WTC11 (cell line): Measurements from ENCODE around the gene LRRC14B. TPM values are rescaled to one million over a fixed set of nuclear protein-coding genes. Genes with fewer than 3 reads are reported as not detected.

ENCODE experiments used
- ATAC-seq: fragments of 200-7000 bp; cut with Tn5 transposase; 2 replicates; pipeline ENCODE4 v1.10.0; 2021; ENCODE audit warnings: mild to moderate bottlenecking, moderate library complexity
- CTCF ChIA-PET: fragments of 300-600 bp; sonication (Branson Sonifier 250); formaldehyde crosslinking; loops from one replicate; lab custom pipeline; 2021; ENCODE audit warnings: antibody characterized with exemption; lab: Charles Lee
- POLR2A ChIA-PET: fragments of 350-600 bp; sonication (Branson Sonifier 250); formaldehyde crosslinking; loops from one replicate; lab custom pipeline; 2021; ENCODE audit warnings: antibody characterized with exemption; lab: Charles Lee
- DNase-seq: peaks from one replicate; pipeline ENCODE4 v3.0.0; 2021; ENCODE audit warnings: low spot score
- H3K27ac Mint-ChIP-seq: 2 replicates; pipeline ENCODE4 v1.8.0; 2021; ENCODE audit warnings: mixed read lengths
- H3K27me3 Mint-ChIP-seq: 2 replicates; pipeline ENCODE4 v1.8.0; 2021; ENCODE audit warnings: low read depth, mild to moderate bottlenecking, moderate library complexity, mixed read lengths
- H3K36me3 Mint-ChIP-seq: 2 replicates; pipeline ENCODE4 v1.8.0; 2021; ENCODE audit warnings: mixed read lengths
- H3K4me1 Mint-ChIP-seq: 2 replicates; pipeline ENCODE4 v1.8.0; 2022; ENCODE audit warnings: mixed read lengths
- H3K4me3 Mint-ChIP-seq: 2 replicates; pipeline ENCODE4 v1.8.0; 2021; ENCODE audit warnings: mild to moderate bottlenecking, moderate library complexity, mixed read lengths
- H3K9me3 Mint-ChIP-seq: 2 replicates; pipeline ENCODE4 v1.8.0; 2021; ENCODE audit warnings: mixed read lengths
- AR ChIP-seq: fragments of 250-450 bp; sonication (Bioruptor Pico); IDR thresholded peaks from 2 replicates; pipeline ENCODE4 v1.9.0; 2021; ENCODE audit warnings: mild to moderate bottlenecking
- HMGA2 ChIP-seq: fragments of 250-450 bp; sonication (Bioruptor Pico); IDR thresholded peaks from 2 replicates; pipeline ENCODE4 v1.4.0; 2021; ENCODE audit warnings: mild to moderate bottlenecking, moderate library complexity
- HMGXB4 ChIP-seq: sonication (generic); formaldehyde crosslinking; IDR thresholded peaks from 2 replicates; pipeline ENCODE4 v1.8.1; 2023; ENCODE audit warnings: mild to moderate bottlenecking, moderate library complexity, missing genetic modification reagents
- KAT7 ChIP-seq: sonication (generic); formaldehyde crosslinking; IDR thresholded peaks from 2 replicates; pipeline ENCODE4 v1.8.1; 2023; ENCODE audit warnings: missing genetic modification reagents, mild to moderate bottlenecking, borderline replicate concordance
- OVOL2 ChIP-seq: fragments of 250-450 bp; sonication (Bioruptor Pico); IDR thresholded peaks from 2 replicates; pipeline ENCODE4 v1.9.0; 2021; ENCODE audit warnings: mild to moderate bottlenecking, borderline replicate concordance
- PREB ChIP-seq: sonication (generic); formaldehyde crosslinking; IDR thresholded peaks from 2 replicates; pipeline ENCODE4 v1.8.1; 2022; ENCODE audit warnings: mild to moderate bottlenecking, missing genetic modification reagents, moderate library complexity, borderline replicate concordance
- RELA ChIP-seq: sonication (generic); formaldehyde crosslinking; IDR thresholded peaks from 2 replicates; pipeline ENCODE4 v1.8.1; 2022; ENCODE audit warnings: missing genetic modification reagents, mild to moderate bottlenecking, borderline replicate concordance
- RORB ChIP-seq: fragments of 250-450 bp; sonication (Bioruptor Pico); IDR thresholded peaks from 2 replicates; pipeline ENCODE4 v1.9.0; 2021; ENCODE audit warnings: mild to moderate bottlenecking
- SP1 ChIP-seq: sonication (generic); formaldehyde crosslinking; conservative IDR thresholded peaks from 2 replicates; pipeline ENCODE4 v1.8.1; 2022; ENCODE audit warnings: missing genetic modification reagents
- STAT6 ChIP-seq: sonication (generic); formaldehyde crosslinking; conservative IDR thresholded peaks from 2 replicates; pipeline ENCODE4 v1.8.1; 2023; ENCODE audit warnings: mild to moderate bottlenecking, low read depth, missing genetic modification reagents, moderate library complexity
- TP53 ChIP-seq: sonication (generic); formaldehyde crosslinking; IDR thresholded peaks from 2 replicates; pipeline ENCODE4 v1.8.1; 2023; ENCODE audit warnings: mild to moderate bottlenecking, missing genetic modification reagents
- ZNF138 ChIP-seq: sonication (generic); formaldehyde crosslinking; conservative IDR thresholded peaks from 2 replicates; pipeline ENCODE4 v1.8.1; 2022; ENCODE audit warnings: mild to moderate bottlenecking, moderate library complexity, missing genetic modification reagents
- ZNF396 ChIP-seq: fragments of 250-450 bp; sonication (Bioruptor Pico); IDR thresholded peaks from 2 replicates; pipeline ENCODE4 v1.8.0; 2021; ENCODE audit warnings: mild to moderate bottlenecking, moderate library complexity, borderline replicate concordance
- ZNF423 ChIP-seq: fragments of 250-450 bp; sonication (Bioruptor Pico); IDR thresholded peaks from 2 replicates; pipeline ENCODE4 v2.1.2; 2022; ENCODE audit warnings: mild to moderate bottlenecking, moderate library complexity
- ZNF671 ChIP-seq: fragments of 250-450 bp; sonication (Bioruptor Pico); IDR thresholded peaks from 2 replicates; pipeline ENCODE4 v1.8.0; 2021; ENCODE audit warnings: mild to moderate bottlenecking
- total RNA-seq: library from RNA; stranded (reverse); gene quantifications from 3 replicates; pipeline ENCODE4 v1.2.3, GENCODE V29; 2021
- TF ChIP-seq, protein P1 (sequence below): fragments of 200-600 bp; IDR thresholded peaks from 2 replicates; pipeline ENCODE4 v1.8.0; 2022; ENCODE audit warnings: antibody characterized with exemption
- TF ChIP-seq, protein P2 (sequence below): fragments of 250-450 bp; sonication (Bioruptor Pico); IDR thresholded peaks from 2 replicates; pipeline ENCODE4 v1.9.0; 2021; ENCODE audit warnings: moderate library complexity, mild to moderate bottlenecking, inconsistent platforms, borderline replicate concordance
- TF ChIP-seq, protein P3 (sequence below): sonication (generic); formaldehyde crosslinking; IDR thresholded peaks from 2 replicates; pipeline ENCODE4 v1.8.1; 2023; ENCODE audit warnings: mild to moderate bottlenecking, missing genetic modification reagents, moderate library complexity

Gene LRRC14B
- total RNA-seq, 1 experiment from 2014 or later: not detected

DNA sequence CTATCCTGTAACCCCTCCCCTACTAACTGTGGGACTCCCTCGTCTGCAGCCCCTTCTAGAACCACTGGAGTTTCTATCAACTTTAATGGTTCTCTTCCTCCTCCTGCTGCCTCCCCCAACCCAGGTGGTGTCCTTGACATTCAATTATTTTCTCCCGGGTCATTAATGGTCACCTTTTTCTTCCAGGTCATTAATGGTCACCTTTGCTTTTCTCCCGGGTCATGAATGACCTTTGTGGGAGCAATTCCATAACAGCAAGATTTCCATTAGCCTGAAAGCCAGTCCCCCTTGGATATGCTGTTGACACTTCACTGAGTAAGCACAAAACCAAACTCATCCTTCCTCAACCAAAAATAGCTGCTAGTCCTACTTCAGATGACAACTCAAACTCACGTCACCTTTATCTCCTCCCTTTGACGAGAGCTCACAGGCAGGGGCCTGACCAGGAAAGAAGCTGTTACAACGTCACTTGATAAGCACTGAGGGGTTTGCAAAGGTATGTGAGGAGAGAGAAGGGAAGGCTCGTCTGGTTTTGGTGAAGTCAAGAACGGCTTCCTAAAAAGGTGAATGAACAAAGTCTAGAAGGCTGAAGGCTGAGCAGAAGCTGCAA lies 15.7 kb downstream of the LRRC14B start:
- no peak for DNase-seq
- H3K4me1 Mint-ChIP-seq: peaks cover 9% of the 10 kb centered on the region
- no peak for TF ChIP-seq ZNF671 (CRISPR knock-in tag)
- no peak for TF ChIP-seq KAT7
- no peak for TF ChIP-seq STAT6 (CRISPR knock-in tag)
- no peak for TF ChIP-seq PREB (CRISPR knock-in tag)
- TF ChIP-seq, protein P1, sequence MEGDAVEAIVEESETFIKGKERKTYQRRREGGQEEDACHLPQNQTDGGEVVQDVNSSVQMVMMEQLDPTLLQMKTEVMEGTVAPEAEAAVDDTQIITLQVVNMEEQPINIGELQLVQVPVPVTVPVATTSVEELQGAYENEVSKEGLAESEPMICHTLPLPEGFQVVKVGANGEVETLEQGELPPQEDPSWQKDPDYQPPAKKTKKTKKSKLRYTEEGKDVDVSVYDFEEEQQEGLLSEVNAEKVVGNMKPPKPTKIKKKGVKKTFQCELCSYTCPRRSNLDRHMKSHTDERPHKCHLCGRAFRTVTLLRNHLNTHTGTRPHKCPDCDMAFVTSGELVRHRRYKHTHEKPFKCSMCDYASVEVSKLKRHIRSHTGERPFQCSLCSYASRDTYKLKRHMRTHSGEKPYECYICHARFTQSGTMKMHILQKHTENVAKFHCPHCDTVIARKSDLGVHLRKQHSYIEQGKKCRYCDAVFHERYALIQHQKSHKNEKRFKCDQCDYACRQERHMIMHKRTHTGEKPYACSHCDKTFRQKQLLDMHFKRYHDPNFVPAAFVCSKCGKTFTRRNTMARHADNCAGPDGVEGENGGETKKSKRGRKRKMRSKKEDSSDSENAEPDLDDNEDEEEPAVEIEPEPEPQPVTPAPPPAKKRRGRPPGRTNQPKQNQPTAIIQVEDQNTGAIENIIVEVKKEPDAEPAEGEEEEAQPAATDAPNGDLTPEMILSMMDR: no peak
- TF ChIP-seq RORB (CRISPR knock-in tag): no peak
- no peak for TF ChIP-seq HMGXB4 (CRISPR knock-in tag)
- TF ChIP-seq ZNF423 (CRISPR knock-in tag): no peak
- no peak for TF ChIP-seq SP1 (CRISPR knock-in tag)
- TF ChIP-seq, protein P2, sequence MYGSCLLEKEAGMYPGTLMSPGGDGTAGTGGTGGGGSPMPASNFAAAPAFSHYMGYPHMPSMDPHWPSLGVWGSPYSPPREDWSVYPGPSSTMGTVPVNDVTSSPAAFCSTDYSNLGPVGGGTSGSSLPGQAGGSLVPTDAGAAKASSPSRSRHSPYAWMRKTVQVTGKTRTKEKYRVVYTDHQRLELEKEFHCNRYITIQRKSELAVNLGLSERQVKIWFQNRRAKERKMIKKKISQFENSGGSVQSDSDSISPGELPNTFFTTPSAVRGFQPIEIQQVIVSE (CRISPR knock-in tag): no peak
- no peak for TF ChIP-seq TP53 (CRISPR knock-in tag)
- TF ChIP-seq ZNF138 (CRISPR knock-in tag): no peak
- TF ChIP-seq RELA: no peak
- TF ChIP-seq OVOL2 (CRISPR knock-in tag): no peak
- TF ChIP-seq HMGA2 (CRISPR knock-in tag): no peak
- no peak for TF ChIP-seq ZNF396 (CRISPR knock-in tag)
- no peak for TF ChIP-seq AR (CRISPR knock-in tag)
- TF ChIP-seq, protein P3, sequence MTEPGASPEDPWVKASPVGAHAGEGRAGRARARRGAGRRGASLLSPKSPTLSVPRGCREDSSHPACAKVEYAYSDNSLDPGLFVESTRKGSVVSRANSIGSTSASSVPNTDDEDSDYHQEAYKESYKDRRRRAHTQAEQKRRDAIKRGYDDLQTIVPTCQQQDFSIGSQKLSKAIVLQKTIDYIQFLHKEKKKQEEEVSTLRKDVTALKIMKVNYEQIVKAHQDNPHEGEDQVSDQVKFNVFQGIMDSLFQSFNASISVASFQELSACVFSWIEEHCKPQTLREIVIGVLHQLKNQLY (CRISPR knock-in tag): no peak
- TF ChIP-seq, all 79 proteins: peak for 0
- H3K9me3 Mint-ChIP-seq: no peaks in the 10 kb centered on the region
- no peak for ATAC-seq
- peaks cover 23% of the 10 kb centered on the region for H3K36me3 Mint-ChIP-seq
- ChIA-PET POLR2A (no interaction called here), CTCF (interaction anchor here (0.7 to 2.4 kb wide), 4 partner anchors 11 to 143 kb away, joined by 3 to 14 read pairs (median 4); partner anchors contain the start of genes CCDC127 and SDHA)
- H3K27ac Mint-ChIP-seq: peak overlapping the region; percentile 33
- no peaks in the 10 kb centered on the region for H3K27me3 Mint-ChIP-seq
- H3K4me3 Mint-ChIP-seq: no peak overlapping the region
